Epithelial cell of prostate (primary cell): ENCODE data around the gene RAMACL.

ENCODE experiments used
- DNase-seq: peaks from one replicate; pipeline ENCODE4 v3.0.0-alpha.2; 2011; ENCODE audit warnings: low read depth, low spot score
- H3K27ac ChIP-seq: fragments of 450-650 bp; 2 replicates; pipeline ENCODE4 v1.5.1; 2017; ENCODE audit warnings: mild to moderate bottlenecking

Gene RAMACL

GRCh38 chr6:166561771-166562359 lies 24.6 kb downstream of the RAMACL start:
- no peak for DNase-seq
- H3K27ac ChIP-seq: peak overlapping the region; percentile 4

GRCh38 chr6:166560222-166560621 lies 26.3 kb downstream of the RAMACL start:
- DNase-seq: no peak
- peak overlapping the region; percentile 95 for H3K27ac ChIP-seq

GRCh38 chr6:166559662-166560061 lies 26.8 kb downstream of the RAMACL start:
- H3K27ac ChIP-seq: peak overlapping the region; percentile 95
- no peak for DNase-seq

GRCh38 chr6:166559211-166559610 lies 27.3 kb downstream of the RAMACL start:
- DNase-seq: peak; percentile 39
- peak overlapping the region; percentile 95 for H3K27ac ChIP-seq

GRCh38 chr6:166558156-166559005 lies 28.1 kb downstream of the RAMACL start:
- H3K27ac ChIP-seq: peak overlapping the region; percentile 95
- no peak for DNase-seq

GRCh38 chr6:166556863-166557322 lies 29.6 kb downstream of the RAMACL start:
- peak overlapping the region; percentile 95 for H3K27ac ChIP-seq
- peak; percentile 96 for DNase-seq

- H3K27ac ChIP-seq: peak overlapping the region; percentile 95
- DNase-seq: no peak
Measured at GRCh38 chr6:166556336-166556735, 30.1 kb downstream of the RAMACL start.

GRCh38 chr6:166555086-166555485 lies 31.4 kb downstream of the RAMACL start:
- DNase-seq: no peak
- H3K27ac ChIP-seq: no peak overlapping the region

GRCh38 chr6:166554316-166554715 lies 32.2 kb downstream of the RAMACL start:
- H3K27ac ChIP-seq: peak overlapping the region; percentile 46
- no peak for DNase-seq

- DNase-seq: peak; percentile 62
- H3K27ac ChIP-seq: peak overlapping the region; percentile 46
Measured at GRCh38 chr6:166553563-166554271, 32.8 kb downstream of the RAMACL start.

- H3K27ac ChIP-seq: peak overlapping the region; percentile 46
- no peak for DNase-seq
Measured at GRCh38 chr6:166552600-166552999, 33.9 kb downstream of the RAMACL start.

- DNase-seq: no peak
- no peak overlapping the region for H3K27ac ChIP-seq
Measured at GRCh38 chr6:166551754-166552495, 34.6 kb downstream of the RAMACL start.

- DNase-seq: no peak
- H3K27ac ChIP-seq: no peak overlapping the region
Measured at GRCh38 chr6:166546653-166547052, 39.8 kb downstream of the RAMACL start.

- DNase-seq: no peak
- no peak overlapping the region for H3K27ac ChIP-seq
Measured at GRCh38 chr6:166545156-166546034, 41.1 kb downstream of the RAMACL start.

- DNase-seq: no peak
- H3K27ac ChIP-seq: no peak overlapping the region
Measured at GRCh38 chr6:166544296-166544605, 42.2 kb downstream of the RAMACL start.

- DNase-seq: no peak
Measured at GRCh38 chr6:166543603-166544295, 42.7 kb downstream of the RAMACL start.

GRCh38 chr6:166542580-166542912 lies 43.9 kb downstream of the RAMACL start:
- peak overlapping the region; percentile 41 for H3K27ac ChIP-seq

More at GRCh38 chr6:166543603-166544295, 42.7 kb downstream of the RAMACL start:
- peak overlapping the region; percentile 41 for H3K27ac ChIP-seq

GRCh38 chr6:166541876-166542579 lies 44.5 kb downstream of the RAMACL start:
- no peak for DNase-seq
- peak overlapping the region; percentile 41 for H3K27ac ChIP-seq

More at GRCh38 chr6:166542580-166542912, 43.9 kb downstream of the RAMACL start:
- no peak for DNase-seq
